GM23338 (cell line): ENCODE measurements around the gene CENPH. TPM values are rescaled to one million over a fixed set of nuclear protein-coding genes. Genes with fewer than 3 reads are reported as not detected.

Source experiments
- ATAC-seq: fragments of 200-7000 bp; cut with Tn5 transposase; 3 replicates; pipeline ENCODE4 v1.9.1; 2020
- DNase-seq: peaks from one replicate; pipeline ENCODE4 v3.0.0-alpha.2; 2015; ENCODE audit warnings: low spot score
- H2AFZ ChIP-seq: fragments of 200-600 bp; sonication (generic); 2 replicates; pipeline ENCODE4 v1.8.0; 2016; ENCODE audit warnings: antibody characterized with exemption, mild to moderate bottlenecking, moderate library complexity
- H3F3A ChIP-seq: fragments of 200-600 bp; sonication (generic); replicated peaks from 2 replicates; pipeline ENCODE4 v1.8.0; 2017; ENCODE audit warnings: antibody characterized with exemption, mixed run types, low read depth
- H3K27ac ChIP-seq: fragments of 200-600 bp; sonication (generic); 2 replicates; pipeline ENCODE4 v1.6.1; 2016; ENCODE audit warnings: low read depth
- H3K27me3 ChIP-seq: fragments of 200-600 bp; sonication (generic); 2 replicates; pipeline ENCODE4 v1.8.0; 2016; ENCODE audit warnings: mild to moderate bottlenecking, mixed run types, moderate library complexity; ENCODE audit not compliant: insufficient read depth
- H3K36me3 ChIP-seq: fragments of 200-600 bp; sonication (generic); 2 replicates; pipeline ENCODE4 v1.8.0; 2016; ENCODE audit warnings: mild to moderate bottlenecking; ENCODE audit not compliant: insufficient read depth
- H3K4me1 ChIP-seq: fragments of 200-600 bp; sonication (generic); 2 replicates; pipeline ENCODE4 v1.8.0; 2016; ENCODE audit warnings: mild to moderate bottlenecking, moderate library complexity; ENCODE audit not compliant: insufficient read depth
- H3K4me2 ChIP-seq: fragments of 200-600 bp; sonication (generic); 2 replicates; pipeline ENCODE4 v1.7.1; 2017; ENCODE audit warnings: mixed run types
- H3K4me3 ChIP-seq: fragments of 200-600 bp; sonication (generic); 2 replicates; pipeline ENCODE4 v1.6.1; 2016; ENCODE audit warnings: mixed run types
- H3K79me2 ChIP-seq: fragments of 200-600 bp; sonication (generic); replicated peaks from 2 replicates; pipeline ENCODE4 v1.8.0; 2017; ENCODE audit warnings: mild to moderate bottlenecking; ENCODE audit not compliant: insufficient read depth
- H3K9me2 ChIP-seq: fragments of 200-600 bp; sonication (generic); 2 replicates; pipeline ENCODE4 v1.8.0; 2017; ENCODE audit not compliant: insufficient read depth
- H4K20me1 ChIP-seq: fragments of 200-600 bp; sonication (generic); replicated peaks from 2 replicates; pipeline ENCODE4 v1.8.0; 2017; ENCODE audit warnings: mild to moderate bottlenecking; ENCODE audit not compliant: insufficient read depth
- H3K27ac Mint-ChIP-seq: 2 replicates; pipeline ENCODE4 v1.8.0; 2020; ENCODE audit warnings: inconsistent platforms, mild to moderate bottlenecking, moderate library complexity, mixed read lengths
- H3K27me3 Mint-ChIP-seq: 3 replicates; pipeline ENCODE4 v1.8.0; 2022; ENCODE audit warnings: low read depth, mild to moderate bottlenecking, moderate library complexity, mixed read lengths, inconsistent platforms; ENCODE audit not compliant: insufficient read depth, poor library complexity
- H3K36me3 Mint-ChIP-seq: 3 replicates; pipeline ENCODE4 v1.8.0; 2021; ENCODE audit warnings: low read depth, mild to moderate bottlenecking, inconsistent platforms, moderate library complexity, mixed read lengths
- H3K4me1 Mint-ChIP-seq: 3 replicates; pipeline ENCODE4 v1.8.0; 2020; ENCODE audit warnings: mild to moderate bottlenecking, inconsistent platforms, mixed read lengths
- H3K4me3 Mint-ChIP-seq: 3 replicates; pipeline ENCODE4 v1.8.0; 2021; ENCODE audit warnings: moderate library complexity, mild to moderate bottlenecking, inconsistent platforms, mixed read lengths
- H3K9me3 Mint-ChIP-seq: 3 replicates; pipeline ENCODE4 v1.8.0; 2020; ENCODE audit warnings: moderate library complexity, mild to moderate bottlenecking, inconsistent platforms, mixed read lengths
- CREB1 ChIP-seq: fragments of 250-450 bp; sonication (Bioruptor Pico); IDR thresholded peaks from 2 replicates; pipeline ENCODE4 v1.5.0; 2020; ENCODE audit warnings: low read depth, mild to moderate bottlenecking, moderate library complexity
- EZH2 ChIP-seq: fragments of 200-600 bp; sonication (generic); IDR thresholded peaks from one replicate; pipeline ENCODE4 v1.8.0; 2017; ENCODE audit warnings: antibody characterized with exemption, mild to moderate bottlenecking, low read depth; ENCODE audit not compliant: unreplicated experiment
- EZH2phosphoT487 ChIP-seq: fragments of 200-600 bp; sonication (generic); IDR thresholded peaks from one replicate; pipeline ENCODE4 v1.8.1; 2018; ENCODE audit warnings: antibody characterized with exemption; ENCODE audit not compliant: unreplicated experiment
- JUNB ChIP-seq: IDR thresholded peaks from one replicate; pipeline ENCODE4 v1.6.1; 2016; ENCODE audit warnings: antibody characterized with exemption; ENCODE audit not compliant: unreplicated experiment
- NANOG ChIP-seq: IDR thresholded peaks from 2 replicates; pipeline ENCODE4 v1.6.1; 2016; ENCODE audit warnings: antibody characterized with exemption, borderline replicate concordance
- STAT1 ChIP-seq: IDR thresholded peaks from one replicate; pipeline ENCODE4 v1.6.1; 2016; ENCODE audit warnings: antibody characterized with exemption; ENCODE audit not compliant: unreplicated experiment
- ZNF114 ChIP-seq: fragments of 250-450 bp; sonication (Bioruptor Pico); IDR thresholded peaks from 2 replicates; pipeline ENCODE4 v1.5.0; 2020; ENCODE audit warnings: mild to moderate bottlenecking, moderate library complexity
- ZNF331 ChIP-seq: fragments of 250-450 bp; sonication (Bioruptor Pico); IDR thresholded peaks from 2 replicates; pipeline ENCODE4 v1.5.0; 2020; ENCODE audit warnings: low read depth, mild to moderate bottlenecking, moderate library complexity
- polyA plus RNA-seq: library from polyadenylated mRNA; unstranded; fragments of >200 nt; fragmentation: Nextera tagmentation; extraction: Ambion mirVana; gene quantifications from 2 replicates; pipeline ENCODE4 v1.2.1, GENCODE V29; 2016
- total RNA-seq: library from RNA; depleted of rRNA; stranded (reverse); fragments of >200 nt; shearing (Covaris generic); gene quantifications from 2 replicates; pipeline ENCODE4 v1.2.3, GENCODE V29; 2014
- TF ChIP-seq, protein P1 (sequence below), 2 experiments: fragments of 200-600 bp in 1 of 2; sonication (generic) in 1 of 2; conservative IDR thresholded peaks; 2 replicates each; pipeline versions ENCODE4 v1.5.1 to v1.6.1; 2016 to 2017; ENCODE audit warnings: antibody characterized with exemption in 2 of 2, low read depth in 2 of 2, mild to moderate bottlenecking in 2 of 2, moderate library complexity in 1 of 2
- TF ChIP-seq, protein P2 (sequence below): IDR thresholded peaks from 2 replicates; pipeline ENCODE4 v1.6.1; 2016; ENCODE audit warnings: antibody characterized with exemption

Gene CENPH
- total and polyA plus RNA-seq, 2 experiments from 2014 or later: 99.4 to 107 TPM

DNA sequence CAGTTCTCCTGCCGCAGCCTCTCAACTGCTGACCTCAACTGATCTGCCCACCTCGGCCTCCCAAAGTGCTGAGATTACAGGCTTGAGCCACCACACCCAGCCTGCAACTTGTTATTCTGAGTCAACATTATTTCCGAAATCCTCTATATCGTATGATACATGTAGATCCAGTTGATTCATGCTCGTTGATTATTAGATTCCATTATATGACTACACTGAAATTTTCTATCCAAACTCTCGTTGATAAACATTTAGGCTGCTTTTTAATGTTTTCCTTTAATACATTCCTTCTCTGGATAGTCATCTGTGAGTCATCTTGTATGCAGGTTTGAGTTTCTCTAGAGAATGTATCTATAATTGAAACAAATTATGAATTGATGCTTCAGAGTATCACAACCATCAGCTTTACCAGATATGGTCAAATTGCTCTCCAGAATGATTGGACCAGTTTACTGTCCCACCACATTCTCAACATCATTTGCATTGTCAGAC, 49.4 kb downstream of the CENPH start:
- TF ChIP-seq ZNF331 (CRISPR knock-in tag) (no peak), CREB1 (CRISPR knock-in tag) (no peak), STAT1 (no peak), JUNB (no peak), EZH2 (no peak)
- no peak overlapping the region for H2AFZ ChIP-seq
- no peak overlapping the region for H3K4me3 ChIP-seq
- Mint-ChIP-seq H3K4me3 (no peak overlapping the region), H3K36me3 (peaks cover 47% of the 10 kb centered on the region), H3K27ac (no peak overlapping the region), H3K4me1 (peaks cover 16% of the 10 kb centered on the region), H3K9me3 (no peaks in the 10 kb centered on the region), H3K27me3 (no peaks in the 10 kb centered on the region)
- no peaks in the 10 kb centered on the region for H3K27me3 ChIP-seq
- H3K4me2 ChIP-seq: no peak overlapping the region
- ATAC-seq (no peak), DNase-seq (no peak)
- no peaks in the 10 kb centered on the region for H3F3A ChIP-seq
- no peaks in the 10 kb centered on the region for H3K9me2 ChIP-seq
- peaks cover 10% of the 10 kb centered on the region for H3K4me1 ChIP-seq
- peaks cover 89% of the 10 kb centered on the region for H3K79me2 ChIP-seq
- H3K27ac ChIP-seq: no peak overlapping the region
- H4K20me1 ChIP-seq: peaks cover 29% of the 10 kb centered on the region
- H3K36me3 ChIP-seq: peaks cover 8% of the 10 kb centered on the region

DNA sequence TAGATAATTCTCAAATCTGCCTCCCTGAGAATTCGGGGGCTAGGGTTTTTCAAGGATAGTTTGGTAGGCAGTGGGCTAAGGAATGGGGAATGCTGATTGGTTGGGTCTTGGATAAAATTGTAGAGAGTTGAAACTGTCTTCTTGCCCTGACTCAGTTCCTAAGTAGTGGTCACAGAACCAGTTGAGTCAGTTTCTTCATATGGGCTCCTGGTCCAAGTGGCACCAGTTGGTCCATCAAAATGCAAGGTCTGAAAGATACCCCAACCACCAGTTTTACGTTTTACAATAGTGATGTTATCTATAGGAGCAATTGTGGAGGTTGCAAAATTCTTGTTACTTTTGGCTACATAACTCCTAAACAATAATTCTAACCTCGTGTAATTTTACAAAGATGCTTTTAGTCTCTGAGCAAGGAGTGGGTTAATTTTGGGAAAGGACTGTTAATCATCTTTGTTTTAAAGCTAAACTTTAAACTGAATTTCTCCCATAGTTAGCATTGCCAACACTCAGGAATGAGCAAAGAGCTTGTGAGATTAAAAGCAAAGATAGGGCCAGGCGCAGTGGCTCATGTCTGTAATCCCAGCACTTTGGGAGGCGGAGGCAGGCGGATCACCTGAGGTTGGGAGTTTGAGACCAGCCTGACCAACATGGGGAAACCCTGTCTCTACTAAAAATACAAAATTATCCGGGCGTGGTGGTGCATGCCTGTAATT, 53.0 kb downstream of the CENPH start:
- Histone ChIP-seq H3K4me3 (no peak overlapping the region), H2AFZ (no peak overlapping the region), H3K36me3 (peaks cover 3% of the 10 kb centered on the region; the same call in 1 of the 2 replicates), H3K27ac (0 out of 2 replicates have a peak overlapping the region, but pooled peaks have one; percentile 34), H4K20me1 (peaks cover 32% of the 10 kb centered on the region), H3F3A (no peaks in the 10 kb centered on the region), H3K9me2 (no peaks in the 10 kb centered on the region), H3K27me3 (no peaks in the 10 kb centered on the region), H3K79me2 (peaks cover 100% of the 10 kb centered on the region), H3K4me1 (no peaks in the 10 kb centered on the region; the same call in 1 of the 2 replicates), H3K4me2 (no peak overlapping the region)
- ATAC-seq (no peak), DNase-seq (no peak)
- TF ChIP-seq EZH2phosphoT487 (no peak), ZNF331 (CRISPR knock-in tag) (no peak), STAT1 (no peak), ZNF114 (CRISPR knock-in tag) (no peak)
- peaks cover 1% of the 10 kb centered on the region; the same call in 1 of the 3 replicates for H3K4me1 Mint-ChIP-seq
- no peak overlapping the region for H3K4me3 Mint-ChIP-seq
- H3K36me3 Mint-ChIP-seq: peaks cover 41% of the 10 kb centered on the region
- H3K27me3 Mint-ChIP-seq: no peaks in the 10 kb centered on the region
- H3K9me3 Mint-ChIP-seq: no peaks in the 10 kb centered on the region
- H3K27ac Mint-ChIP-seq: no peak overlapping the region

DNA sequence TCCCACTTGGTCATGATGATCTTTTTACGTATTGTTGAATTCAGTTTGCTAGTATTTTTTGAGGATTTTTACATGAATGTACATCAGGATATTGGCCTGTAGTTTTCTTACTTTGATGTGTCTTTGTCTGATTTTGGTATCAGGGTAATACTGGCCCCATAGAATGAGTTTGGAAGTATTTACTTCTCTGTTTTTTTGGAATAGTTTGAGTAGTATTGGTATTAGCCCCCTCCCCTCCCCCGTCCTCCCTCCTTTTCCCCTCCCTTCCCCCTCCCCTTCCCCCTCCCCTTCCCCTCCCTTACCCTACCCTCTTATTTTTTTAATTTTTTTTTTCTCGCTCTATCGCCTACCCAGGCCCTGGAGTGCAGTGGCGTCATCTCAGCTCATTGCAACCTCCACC, 55.6 kb downstream of the CENPH start:
- Histone ChIP-seq H3K27ac (no peak overlapping the region), H3K4me2 (no peak overlapping the region), H3K79me2 (peaks cover 100% of the 10 kb centered on the region), H4K20me1 (peaks cover 39% of the 10 kb centered on the region), H3K27me3 (no peaks in the 10 kb centered on the region), H3K36me3 (peaks cover 3% of the 10 kb centered on the region; the same call in 1 of the 2 replicates), H2AFZ (no peak overlapping the region), H3F3A (no peaks in the 10 kb centered on the region), H3K9me2 (no peaks in the 10 kb centered on the region), H3K4me1 (no peaks in the 10 kb centered on the region; the same call in 1 of the 2 replicates), H3K4me3 (no peak overlapping the region)
- ATAC-seq (no peak), DNase-seq (no peak)
- no peaks in the 10 kb centered on the region for H3K4me1 Mint-ChIP-seq
- no peaks in the 10 kb centered on the region for H3K9me3 Mint-ChIP-seq
- no peak overlapping the region for H3K27ac Mint-ChIP-seq
- peaks cover 25% of the 10 kb centered on the region for H3K36me3 Mint-ChIP-seq
- peaks cover 6% of the 10 kb centered on the region for H3K27me3 Mint-ChIP-seq
- no peak overlapping the region for H3K4me3 Mint-ChIP-seq
- no peak for TF ChIP-seq ZNF331 (CRISPR knock-in tag)
- TF ChIP-seq, protein P1, sequence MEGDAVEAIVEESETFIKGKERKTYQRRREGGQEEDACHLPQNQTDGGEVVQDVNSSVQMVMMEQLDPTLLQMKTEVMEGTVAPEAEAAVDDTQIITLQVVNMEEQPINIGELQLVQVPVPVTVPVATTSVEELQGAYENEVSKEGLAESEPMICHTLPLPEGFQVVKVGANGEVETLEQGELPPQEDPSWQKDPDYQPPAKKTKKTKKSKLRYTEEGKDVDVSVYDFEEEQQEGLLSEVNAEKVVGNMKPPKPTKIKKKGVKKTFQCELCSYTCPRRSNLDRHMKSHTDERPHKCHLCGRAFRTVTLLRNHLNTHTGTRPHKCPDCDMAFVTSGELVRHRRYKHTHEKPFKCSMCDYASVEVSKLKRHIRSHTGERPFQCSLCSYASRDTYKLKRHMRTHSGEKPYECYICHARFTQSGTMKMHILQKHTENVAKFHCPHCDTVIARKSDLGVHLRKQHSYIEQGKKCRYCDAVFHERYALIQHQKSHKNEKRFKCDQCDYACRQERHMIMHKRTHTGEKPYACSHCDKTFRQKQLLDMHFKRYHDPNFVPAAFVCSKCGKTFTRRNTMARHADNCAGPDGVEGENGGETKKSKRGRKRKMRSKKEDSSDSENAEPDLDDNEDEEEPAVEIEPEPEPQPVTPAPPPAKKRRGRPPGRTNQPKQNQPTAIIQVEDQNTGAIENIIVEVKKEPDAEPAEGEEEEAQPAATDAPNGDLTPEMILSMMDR (conservative IDR thresholded peaks at IDR 0.05; ENCODE audit: low read depth in 2 of 2): no peak
- no peak for TF ChIP-seq STAT1
- TF ChIP-seq JUNB: no peak
- TF ChIP-seq EZH2: no peak
- TF ChIP-seq, protein P2, sequence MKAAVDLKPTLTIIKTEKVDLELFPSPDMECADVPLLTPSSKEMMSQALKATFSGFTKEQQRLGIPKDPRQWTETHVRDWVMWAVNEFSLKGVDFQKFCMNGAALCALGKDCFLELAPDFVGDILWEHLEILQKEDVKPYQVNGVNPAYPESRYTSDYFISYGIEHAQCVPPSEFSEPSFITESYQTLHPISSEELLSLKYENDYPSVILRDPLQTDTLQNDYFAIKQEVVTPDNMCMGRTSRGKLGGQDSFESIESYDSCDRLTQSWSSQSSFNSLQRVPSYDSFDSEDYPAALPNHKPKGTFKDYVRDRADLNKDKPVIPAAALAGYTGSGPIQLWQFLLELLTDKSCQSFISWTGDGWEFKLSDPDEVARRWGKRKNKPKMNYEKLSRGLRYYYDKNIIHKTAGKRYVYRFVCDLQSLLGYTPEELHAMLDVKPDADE: no peak
- TF ChIP-seq ZNF114 (CRISPR knock-in tag): no peak
- TF ChIP-seq NANOG: no peak
- TF ChIP-seq CREB1 (CRISPR knock-in tag): no peak
